Fibroblast of skin of left quadriceps (primary cell): ENCODE data around the gene AMBRA1.

ENCODE experiments used
- DNase-seq, 2 experiments: peaks; one replicate each; pipeline ENCODE4 v3.0.0-alpha.2; 2013; ENCODE audit warnings: low read depth in 2 of 2

Gene AMBRA1

DNA sequence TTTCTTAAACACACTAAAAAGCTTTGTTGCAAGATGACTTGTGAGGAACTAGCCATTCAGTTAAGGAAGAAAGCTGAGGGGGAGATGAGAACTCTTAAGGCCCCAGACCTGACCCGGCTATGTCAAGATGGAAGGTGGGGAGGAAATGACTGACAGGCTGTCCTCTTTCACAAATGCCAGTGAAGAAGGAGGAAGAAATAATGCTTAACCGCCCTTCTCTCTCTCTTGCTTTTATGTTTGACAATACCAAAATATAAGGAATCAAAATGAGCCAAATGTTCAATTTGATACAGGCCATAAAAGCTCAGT lies 87.4 kb downstream of the AMBRA1 start:
- no peak for DNase-seq

DNA sequence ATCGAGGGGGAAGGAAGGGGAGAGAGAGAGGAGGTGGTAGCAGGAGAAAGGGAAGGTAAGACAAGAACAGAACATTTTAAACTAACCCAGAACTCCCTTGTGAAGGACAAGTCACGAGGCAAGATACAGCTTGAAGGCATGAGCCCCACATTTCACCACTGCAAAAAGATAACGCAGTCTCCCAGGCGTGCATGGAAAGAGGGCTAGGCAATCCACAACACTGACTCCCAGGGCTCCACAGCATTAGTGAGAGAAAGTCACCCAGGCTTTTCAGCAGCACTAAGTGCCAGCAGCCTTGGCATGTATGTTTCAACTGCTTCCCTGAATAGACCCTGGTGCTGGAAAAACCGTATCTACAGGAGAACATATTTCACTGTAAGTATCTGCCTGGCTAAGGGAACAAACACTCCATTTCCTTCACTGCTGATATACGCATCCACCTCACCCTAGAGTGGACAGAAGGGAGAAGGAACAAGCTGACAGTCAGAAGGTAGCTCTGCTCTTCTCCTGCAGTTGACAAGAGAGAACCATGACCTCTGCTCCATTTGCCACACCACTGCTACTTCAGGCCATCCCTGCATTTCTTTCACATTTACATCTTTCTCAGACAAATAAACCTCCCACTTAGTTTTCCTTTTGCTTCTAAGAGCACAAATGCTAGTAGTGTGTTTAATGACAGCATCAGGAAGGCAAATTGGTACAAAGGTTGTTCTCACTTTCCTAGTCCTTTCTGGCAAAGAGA lies 87.9 kb downstream of the AMBRA1 start:
- DNase-seq, result no peak

DNA sequence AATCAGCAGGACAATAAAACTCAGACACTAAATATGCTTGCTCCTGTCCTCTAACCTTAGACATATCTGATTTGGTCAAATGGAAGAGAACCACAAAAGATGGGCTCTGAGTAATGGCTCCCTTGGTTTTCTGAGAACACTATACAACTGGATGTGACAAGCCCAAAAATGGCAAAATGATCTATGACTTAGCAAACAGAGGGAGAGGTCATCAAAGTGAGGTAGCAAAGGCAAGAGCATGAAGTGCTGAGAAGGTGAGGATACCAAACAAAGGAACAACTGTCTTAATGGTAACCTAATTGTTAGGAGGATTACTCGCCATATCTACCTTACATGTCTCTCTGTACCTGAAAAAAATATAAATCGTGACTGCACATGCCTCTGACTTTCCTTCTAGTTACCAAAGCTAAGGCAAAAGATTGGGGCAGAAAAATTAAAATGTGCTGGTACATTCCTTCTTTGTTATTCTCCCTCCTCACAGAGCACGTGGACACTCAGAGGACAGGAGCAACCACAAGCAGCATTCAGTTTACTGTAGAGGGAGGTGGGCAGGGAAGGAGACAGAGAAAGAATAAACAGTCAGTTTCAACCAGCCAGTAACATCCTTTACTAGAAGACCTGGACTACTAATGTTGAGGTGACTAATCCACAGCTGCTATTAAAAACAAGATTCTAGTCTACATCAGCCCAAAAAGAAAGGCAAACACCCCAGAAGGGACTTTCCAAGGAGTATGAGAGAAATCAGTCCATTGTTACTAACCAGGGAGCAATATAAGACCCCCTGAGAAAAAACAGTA lies 88.8 kb downstream of the AMBRA1 start:
- DNase-seq, result no peak

DNA sequence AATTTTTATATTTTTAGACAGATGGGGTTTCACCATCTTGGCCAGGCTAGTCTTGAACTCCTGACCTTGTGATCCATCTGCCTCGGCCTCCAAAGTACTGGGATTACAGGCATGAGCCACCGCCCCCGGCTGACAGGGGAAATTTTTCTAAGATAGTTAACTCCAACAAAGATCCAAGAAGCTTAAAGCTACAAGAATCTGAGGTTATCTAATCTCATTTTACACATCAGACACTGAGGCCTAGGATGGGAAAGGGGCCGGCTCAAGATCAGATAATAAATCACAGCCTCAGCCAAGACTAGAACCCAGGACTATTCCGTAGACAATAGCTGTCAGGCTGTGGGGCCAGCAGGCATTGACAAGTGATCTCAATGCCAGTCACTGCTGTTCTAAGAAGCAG lies 94.0 kb downstream of the AMBRA1 start:
- DNase-seq, result no peak

DNA sequence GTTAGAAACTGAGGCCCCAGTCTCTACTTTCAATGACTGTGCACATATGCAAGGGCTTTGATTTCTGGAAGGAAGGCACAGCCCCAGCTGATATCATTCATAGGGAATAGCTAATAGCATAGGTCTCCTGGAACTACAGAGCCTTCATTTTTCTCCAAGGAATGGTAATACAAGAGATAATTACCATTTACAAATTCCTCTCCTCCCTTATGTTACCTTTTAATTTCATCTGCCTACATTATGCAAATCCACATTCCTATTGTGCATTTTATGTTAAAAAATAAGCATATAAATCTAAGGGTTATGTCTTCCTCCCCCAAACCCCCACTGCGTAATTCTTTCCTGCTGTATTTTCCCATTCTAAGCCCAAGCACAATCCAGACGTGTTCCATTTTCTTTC lies 94.9 kb downstream of the AMBRA1 start:
- no peak for DNase-seq

DNA sequence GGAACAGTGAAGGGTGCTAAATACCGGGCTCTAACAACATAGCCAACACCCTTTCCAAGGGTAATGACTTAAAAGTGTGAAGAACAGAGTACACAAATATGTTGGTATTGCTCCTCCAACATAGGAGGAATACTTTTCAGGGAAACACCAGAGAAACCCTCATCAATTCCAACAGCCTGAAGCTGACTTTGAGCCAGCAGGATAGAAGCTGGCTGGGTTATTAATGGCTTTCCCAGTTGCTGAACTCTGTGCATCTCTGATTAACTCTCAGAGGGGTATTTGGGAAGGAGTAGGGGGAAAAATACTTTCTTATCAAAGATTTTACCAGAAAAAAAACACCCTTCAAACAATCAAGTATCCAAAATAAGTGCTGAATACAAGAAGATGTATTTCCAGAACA lies 95.6 kb downstream of the AMBRA1 start:
- no peak for DNase-seq

DNA sequence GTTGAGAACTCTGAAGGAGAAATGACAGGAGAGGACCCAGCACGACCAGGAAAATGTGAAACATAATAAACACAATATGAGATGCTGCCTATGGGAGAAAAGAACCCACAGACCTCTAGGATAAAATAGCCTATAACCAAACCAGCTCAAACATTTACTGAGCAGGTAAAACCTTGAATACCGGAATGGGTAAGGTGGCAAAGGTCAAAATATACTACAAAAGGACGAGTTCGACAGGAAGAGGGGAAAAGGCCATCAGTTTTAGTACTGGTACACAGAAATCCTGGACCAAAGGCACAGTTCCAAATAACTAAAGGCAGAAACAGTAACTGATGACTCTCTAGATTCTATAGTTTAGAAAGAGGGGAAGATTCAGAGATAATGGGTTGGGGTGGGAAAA lies 96.3 kb downstream of the AMBRA1 start:
- no peak for DNase-seq

DNA sequence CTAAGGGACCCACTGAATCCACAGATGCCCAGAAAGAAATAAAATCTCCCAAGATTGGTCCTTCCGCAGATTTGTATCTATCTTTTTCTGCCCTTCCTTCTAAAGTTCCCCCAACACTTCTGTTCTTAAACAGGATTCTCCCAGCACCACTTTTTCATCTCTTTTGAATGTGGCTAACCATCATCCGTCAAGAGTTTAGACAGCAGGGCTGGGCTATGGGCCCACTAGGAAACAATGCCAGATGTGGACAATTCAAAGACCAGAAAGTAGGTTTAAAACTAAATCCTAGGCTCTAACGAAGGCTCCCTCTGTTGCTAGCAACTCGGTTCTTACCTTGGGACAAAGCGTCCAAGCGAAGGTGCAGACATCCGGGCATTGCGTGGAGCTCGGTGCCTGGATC lies 100.0 kb downstream of the AMBRA1 start:
- DNase-seq, result no peak

DNA sequence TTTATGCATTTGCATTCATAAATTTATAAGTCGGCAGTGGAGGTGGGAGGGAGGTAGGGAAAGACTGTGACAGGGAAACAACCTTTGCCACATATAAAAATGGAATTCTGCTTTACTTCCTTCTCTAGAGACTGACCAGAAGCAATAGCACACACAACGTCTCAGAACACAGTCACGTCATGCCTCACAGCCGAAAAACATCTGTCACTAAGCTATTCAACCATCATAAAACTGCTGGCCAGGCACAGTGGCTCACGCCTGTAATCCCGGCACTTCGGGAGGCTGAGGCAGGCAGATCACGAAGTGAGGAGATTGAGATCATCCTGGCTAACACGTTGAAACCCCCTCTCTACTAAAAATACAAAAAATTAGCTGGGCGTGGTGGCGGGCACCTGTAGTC lies 101.3 kb downstream of the AMBRA1 start:
- DNase-seq, result no peak

DNA sequence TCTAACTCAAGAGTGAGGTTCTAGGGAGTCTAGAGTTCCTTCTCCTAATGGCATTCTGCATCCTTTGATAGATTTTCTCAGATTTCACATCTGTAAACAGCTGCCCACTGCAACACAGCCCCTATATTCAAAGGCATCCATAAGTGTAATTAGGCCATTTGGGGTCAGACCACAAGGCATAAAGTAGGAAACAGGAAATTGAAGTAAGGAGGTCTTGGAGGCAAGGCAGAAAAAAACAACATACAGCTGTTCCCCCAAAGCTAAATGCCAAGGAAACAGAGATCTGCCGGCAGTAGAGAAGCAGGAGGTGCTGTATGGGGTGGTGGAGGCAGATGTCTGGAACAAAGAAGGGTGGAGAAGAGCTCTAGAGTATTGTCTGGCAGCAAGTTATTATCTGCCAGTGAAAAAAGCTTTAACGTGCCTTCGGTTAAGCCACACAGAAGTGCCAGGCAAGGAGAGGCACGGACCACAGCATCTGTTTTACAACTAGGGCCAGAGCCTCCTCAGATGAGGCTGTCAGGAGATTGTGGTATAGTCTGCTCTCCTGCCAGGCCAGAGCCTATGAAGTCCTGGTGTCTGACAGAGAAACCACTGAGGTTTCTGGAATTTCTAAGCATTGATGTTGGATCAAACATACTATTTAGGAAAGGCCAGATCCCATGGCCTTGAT lies 102.0 kb downstream of the AMBRA1 start:
- DNase-seq, result no peak

DNA sequence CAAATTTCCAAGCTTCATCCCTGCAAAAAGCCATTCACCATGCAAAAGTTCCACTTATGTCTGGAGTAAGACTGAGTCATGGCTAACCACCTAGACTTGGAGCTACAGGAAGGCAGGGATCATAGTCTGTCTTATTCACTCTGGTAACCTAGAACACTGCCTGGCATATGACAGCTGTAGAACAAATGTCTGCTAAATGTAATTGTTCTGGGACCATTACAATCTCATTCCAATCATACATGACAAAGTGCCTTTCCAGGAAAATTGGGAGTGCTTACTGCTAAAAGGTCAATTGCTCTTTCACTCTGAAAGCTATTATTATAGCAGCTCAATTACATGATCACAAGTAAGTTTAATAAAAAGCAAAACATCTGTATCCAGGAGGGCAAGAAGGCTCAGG lies 103.2 kb downstream of the AMBRA1 start:
- no peak for DNase-seq

DNA sequence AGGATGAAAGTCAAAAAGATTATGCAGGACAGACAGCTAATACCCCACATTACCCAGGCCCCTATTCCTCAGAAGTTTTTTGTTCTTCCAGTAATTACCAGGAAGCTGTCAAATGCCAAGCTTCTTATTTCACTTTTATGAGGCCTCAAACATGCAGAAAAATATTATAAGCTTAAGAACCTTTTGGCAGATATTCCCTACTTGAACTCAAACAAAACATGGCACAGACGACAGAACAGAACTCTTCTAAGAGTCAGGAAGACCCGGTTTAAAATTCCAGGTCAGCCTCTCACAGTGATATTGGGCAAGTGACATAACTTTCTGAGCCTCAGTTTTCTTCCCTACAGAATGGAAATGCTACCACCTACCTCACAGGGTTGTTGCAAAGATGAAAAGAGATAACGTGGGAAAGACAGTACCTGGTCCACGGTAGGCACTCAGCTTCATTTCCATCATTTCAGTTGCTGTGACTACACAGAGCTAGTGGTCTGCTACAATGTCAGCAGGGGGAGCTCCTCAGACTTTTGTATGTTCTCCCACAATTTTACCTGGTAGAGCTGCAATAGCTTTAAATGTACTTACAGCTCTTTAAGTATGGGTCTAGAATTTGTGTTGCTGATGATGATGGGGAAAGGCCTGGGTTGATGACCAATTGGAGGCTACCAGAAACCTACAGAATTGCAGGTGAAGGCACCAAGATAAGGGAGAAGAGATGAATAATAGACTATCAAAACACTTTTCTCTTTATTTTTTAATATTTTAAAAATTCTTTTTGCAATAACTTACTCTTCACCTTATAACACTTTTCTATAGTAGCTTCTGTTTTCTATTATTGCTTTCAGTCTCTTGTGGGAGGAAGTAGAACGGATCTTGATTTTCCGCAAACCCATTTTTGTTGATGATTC lies 103.9 kb downstream of the AMBRA1 start:
- DNase-seq, result peak; percentile 25 to 31

DNA sequence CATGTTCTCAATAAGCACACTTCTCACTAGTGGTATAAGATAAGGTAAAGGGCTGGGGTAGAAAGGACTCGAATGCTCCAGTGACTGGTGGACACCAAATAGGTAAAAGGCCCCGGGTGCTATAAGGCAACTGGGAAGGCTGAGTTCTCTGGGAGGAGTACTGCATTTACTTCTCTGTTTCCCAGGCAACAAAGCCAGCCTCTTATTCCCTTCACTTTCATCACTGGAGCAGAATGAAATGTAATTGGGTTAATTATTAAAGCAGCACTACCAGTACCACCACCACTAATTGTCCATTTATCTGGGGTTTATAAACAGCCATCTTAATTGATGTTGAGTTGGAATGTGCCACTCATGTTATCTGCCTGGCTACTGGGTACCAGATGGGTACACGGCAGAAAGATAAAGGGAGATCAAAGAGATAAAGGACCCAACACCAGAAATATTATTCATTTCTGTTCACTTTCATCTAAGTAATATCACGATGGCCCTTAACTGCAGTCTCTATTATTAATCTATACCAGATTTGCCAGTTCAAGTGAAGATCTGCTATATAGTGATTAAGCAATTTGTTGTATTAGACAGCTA lies 107.9 kb downstream of the AMBRA1 start:
- DNase-seq, result no peak

DNA sequence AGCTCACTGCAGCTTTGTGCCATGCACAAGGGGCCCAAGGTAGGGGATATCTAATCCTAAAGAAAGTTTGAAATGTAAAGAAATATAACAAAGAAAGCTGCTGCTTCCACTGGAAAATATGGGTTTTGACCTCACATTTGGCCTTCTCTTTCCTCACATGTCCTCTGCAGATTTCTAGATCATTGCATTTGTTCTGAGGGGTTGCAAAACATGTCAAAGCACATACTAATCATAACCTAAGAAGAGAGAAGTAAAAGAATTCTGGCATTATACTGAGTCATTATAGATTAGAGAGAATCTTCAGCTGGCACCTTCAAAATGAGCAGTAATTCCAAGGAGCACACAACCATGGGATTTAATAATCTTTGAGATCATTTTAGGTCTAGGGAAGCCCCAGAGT lies 109.7 kb downstream of the AMBRA1 start:
- no peak for DNase-seq

DNA sequence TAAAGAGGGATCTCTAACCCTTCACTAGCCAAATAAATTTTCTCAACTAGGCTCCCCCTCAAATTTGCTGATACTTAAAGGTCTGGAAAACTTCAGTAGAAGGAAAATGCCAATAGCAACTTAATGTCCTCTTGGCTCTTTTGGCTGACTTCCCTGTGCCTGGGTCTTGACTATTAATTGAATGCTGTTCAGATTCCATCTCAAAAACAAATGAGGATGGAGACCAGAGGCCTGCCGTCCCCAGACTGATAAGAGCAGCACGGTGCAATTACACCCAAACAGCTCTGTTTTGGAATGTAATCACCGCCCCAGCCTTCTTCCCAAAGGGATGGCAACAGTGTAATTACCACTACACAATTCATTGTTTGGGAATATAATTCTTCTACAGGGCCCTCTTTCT lies 112.9 kb downstream of the AMBRA1 start:
- no peak for DNase-seq

DNA sequence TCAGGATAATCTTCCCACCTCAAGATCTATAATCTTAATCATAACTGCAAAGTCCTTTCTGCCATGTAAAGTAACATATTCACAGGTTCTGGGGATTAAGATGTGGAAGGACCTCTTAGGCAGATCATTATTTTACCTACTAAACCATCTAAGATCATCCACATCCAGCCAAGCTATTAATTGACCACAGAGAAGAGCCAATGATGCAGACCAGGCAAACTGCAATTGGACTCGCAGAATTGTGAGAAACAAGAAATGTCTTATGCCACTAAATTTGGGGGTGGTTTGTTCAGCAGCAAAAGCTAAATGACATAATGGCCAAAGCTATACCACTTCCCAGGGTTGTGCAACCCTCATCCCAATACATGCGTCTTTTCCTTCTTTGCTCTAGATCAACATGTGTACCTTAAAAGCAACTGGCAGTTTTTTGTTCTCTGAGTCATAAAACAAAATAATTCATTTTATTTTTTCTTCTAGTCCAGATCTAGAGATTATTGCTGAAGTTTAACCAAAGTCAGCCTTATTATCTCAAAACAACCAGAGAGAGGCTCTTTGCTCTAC lies 113.6 kb downstream of the AMBRA1 start:
- no peak for DNase-seq

DNA sequence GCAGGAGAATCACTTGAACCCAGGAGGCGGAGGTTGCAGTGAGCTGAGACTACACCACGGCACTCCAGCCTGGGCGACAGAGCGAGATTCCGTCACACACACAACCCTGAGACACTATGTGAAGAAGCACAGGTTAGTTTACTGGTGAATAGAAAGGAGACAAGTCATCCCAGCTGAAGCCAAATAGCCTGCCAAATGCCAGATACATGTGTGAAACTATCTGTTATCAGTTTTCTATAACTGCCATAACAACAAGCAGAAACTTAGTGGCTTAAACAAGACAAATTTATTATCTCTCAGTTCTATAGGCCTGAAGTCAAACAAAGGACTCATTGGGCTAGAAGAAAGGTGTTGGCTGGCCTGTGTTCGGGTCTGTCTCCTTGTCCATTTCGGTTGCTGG lies 114.2 kb downstream of the AMBRA1 start:
- DNase-seq, result no peak

DNA sequence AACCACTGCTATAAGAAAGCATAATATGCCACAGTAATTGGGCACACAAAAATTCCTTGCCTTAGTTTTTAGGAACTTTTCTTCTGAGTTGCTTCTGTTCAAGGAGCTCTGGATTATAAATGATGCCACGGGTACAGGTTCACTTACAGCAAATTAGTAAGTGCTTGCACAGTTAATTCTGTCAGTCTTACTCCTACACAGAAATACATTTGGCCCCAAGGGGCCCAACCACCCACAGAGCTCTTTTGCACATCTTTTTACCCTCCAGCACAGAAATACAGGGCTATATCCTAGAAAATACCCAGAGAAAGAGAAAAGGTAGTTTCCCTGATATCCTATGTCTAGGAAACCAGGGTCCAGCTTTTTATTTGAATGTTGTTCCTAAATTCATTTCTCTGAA lies 115.6 kb downstream of the AMBRA1 start:
- DNase-seq, result no peak

DNA sequence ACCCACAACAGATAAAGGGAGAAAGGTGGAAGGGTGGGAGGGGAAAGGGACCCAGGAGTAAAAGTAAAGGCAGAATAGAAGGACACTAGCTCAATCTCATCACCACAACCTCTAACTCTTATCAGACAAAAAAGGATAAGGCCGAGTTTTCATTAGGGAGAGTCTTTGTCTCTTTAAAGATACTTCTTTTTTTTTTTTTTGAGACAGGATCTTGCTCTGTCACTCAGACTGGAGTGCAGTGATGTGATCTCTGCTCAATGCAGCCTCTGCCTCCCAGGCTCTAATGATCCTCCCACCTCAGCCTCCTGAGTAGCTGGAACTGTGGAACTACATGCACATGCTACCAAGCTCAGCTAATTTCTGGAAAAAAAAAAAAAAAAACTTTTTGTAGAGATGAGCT lies 116.7 kb downstream of the AMBRA1 start:
- no peak for DNase-seq

DNA sequence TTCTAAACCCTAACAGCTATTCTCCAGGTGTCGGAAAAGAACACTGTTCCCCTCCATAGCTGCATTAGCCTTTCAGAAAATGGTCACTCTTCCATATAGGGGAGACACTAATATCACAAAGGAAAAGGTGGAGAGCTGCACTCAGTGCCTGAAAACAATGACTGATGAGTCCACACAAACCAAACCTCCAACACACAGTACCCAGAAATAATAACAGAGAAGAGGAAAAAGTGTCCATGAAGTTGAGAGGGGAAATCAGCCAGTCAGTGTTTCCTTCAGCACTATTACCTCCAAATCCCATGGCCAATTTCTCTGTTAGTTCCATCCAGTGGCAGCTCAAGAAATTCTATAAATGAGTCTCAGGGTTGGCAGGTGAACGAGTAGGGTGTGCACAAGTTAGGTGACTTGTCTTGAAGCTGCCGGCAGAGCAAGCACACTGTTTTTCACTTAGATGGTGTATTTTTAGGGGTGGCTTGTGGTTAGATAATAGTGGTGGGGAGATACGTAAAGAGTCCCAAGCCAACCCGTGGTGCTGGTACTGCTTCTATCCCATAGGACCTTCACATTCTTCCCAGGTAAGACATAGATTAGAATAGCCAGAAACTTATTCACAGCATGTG lies 117.8 kb downstream of the AMBRA1 start:
- DNase-seq, result no peak
